ENCODE measurements around the gene MTFR1L.

Gene MTFR1L

GRCh38 chr1:25811384-25812082 lies 8.2 kb upstream of the MTFR1L start:
- TF ChIP-seq HDGF (IDR thresholded peaks at IDR 0.05; ENCODE audit: borderline replicate concordance) (no peak), PKNOX1 (IDR thresholded peaks at IDR 0.05) (no peak), CTBP1 (IDR thresholded peaks at IDR 0.05; ENCODE audit: borderline replicate concordance) (no peak), BHLHE40 (IDR thresholded peaks at IDR 0.05; ENCODE audit: borderline replicate concordance) (no peak), TARDBP (IDR thresholded peaks at IDR 0.05) (no peak), FOXM1 (IDR thresholded peaks at IDR 0.05; ENCODE audit: borderline replicate concordance) (no peak), FOXA1 (IDR thresholded peaks at IDR 0.05) (no peak), FOXK2 (IDR thresholded peaks at IDR 0.05) (no peak), L3MBTL2 (conservative IDR thresholded peaks at IDR 0.05) (no peak), NFRKB (IDR thresholded peaks at IDR 0.05) (no peak), SP1 (IDR thresholded peaks at IDR 0.05) (no peak), ZNF384 (IDR thresholded peaks at IDR 0.05) (no peak), SUZ12 (IDR thresholded peaks at IDR 0.05) (no peak), ARNT (IDR thresholded peaks at IDR 0.05) (no peak), ELF4 (IDR thresholded peaks at IDR 0.05) (no peak), LEF1 (IDR thresholded peaks at IDR 0.05; ENCODE audit: borderline replicate concordance) (no peak)
- ChIA-PET CTCF (interaction anchor here (1.0 to 1.8 kb wide), 4 partner anchors 23 to 308 kb away, joined by 3 to 4 read pairs (median 3); no protein-coding TSS in a partner anchor), POLR2A (interaction anchor here (1.0 kb wide), 1 partner anchor 186 kb away, joined by 3 read pairs; the partner anchor contains the start of gene PAFAH2)
- DNase-seq (ENCODE audit: extremely low spot score): no peak

- no peak for DNase-seq (ENCODE audit: extremely low spot score)
- ChIA-PET POLR2A (no interaction called here), CTCF (no interaction called here)
- TF ChIP-seq ARNT (IDR thresholded peaks at IDR 0.05) (no peak), FOXK2 (IDR thresholded peaks at IDR 0.05) (no peak), LEF1 (IDR thresholded peaks at IDR 0.05; ENCODE audit: borderline replicate concordance) (no peak), PKNOX1 (IDR thresholded peaks at IDR 0.05) (no peak), CTBP1 (IDR thresholded peaks at IDR 0.05; ENCODE audit: borderline replicate concordance) (no peak), FOXA1 (IDR thresholded peaks at IDR 0.05) (no peak), TARDBP (IDR thresholded peaks at IDR 0.05) (no peak), NFRKB (IDR thresholded peaks at IDR 0.05) (no peak), L3MBTL2 (conservative IDR thresholded peaks at IDR 0.05) (no peak)
These were observed 6.6 kb upstream of the MTFR1L start for GRCh38 chr1:25813071-25813733.

GRCh38 chr1:25813734-25814471 lies 5.9 kb upstream of the MTFR1L start:
- POLR2A ChIA-PET: no interaction called here
- no peak for DNase-seq (ENCODE audit: extremely low spot score)
- CTCF ChIA-PET: no interaction called here
- no peak for TF ChIP-seq FOXK2 (IDR thresholded peaks at IDR 0.05)
- TF ChIP-seq FOXA1 (IDR thresholded peaks at IDR 0.05): no peak
- TF ChIP-seq FOXM1 (IDR thresholded peaks at IDR 0.05; ENCODE audit: borderline replicate concordance): no peak
- no peak for TF ChIP-seq L3MBTL2 (conservative IDR thresholded peaks at IDR 0.05)
- no peak for TF ChIP-seq PKNOX1 (IDR thresholded peaks at IDR 0.05)
- TF ChIP-seq ELF4 (IDR thresholded peaks at IDR 0.05): no peak
- TF ChIP-seq BHLHE40 (IDR thresholded peaks at IDR 0.05; ENCODE audit: borderline replicate concordance): no peak
- no peak for TF ChIP-seq ARNT (IDR thresholded peaks at IDR 0.05)
- no peak for TF ChIP-seq TARDBP (IDR thresholded peaks at IDR 0.05)
- TF ChIP-seq SP1 (IDR thresholded peaks at IDR 0.05): no peak
- no peak for TF ChIP-seq NFRKB (IDR thresholded peaks at IDR 0.05)
- TF ChIP-seq LEF1 (IDR thresholded peaks at IDR 0.05; ENCODE audit: borderline replicate concordance): no peak
- TF ChIP-seq CTBP1 (IDR thresholded peaks at IDR 0.05; ENCODE audit: borderline replicate concordance): no peak
- TF ChIP-seq HDGF (IDR thresholded peaks at IDR 0.05; ENCODE audit: borderline replicate concordance): no peak
- no peak for TF ChIP-seq ZNF384 (IDR thresholded peaks at IDR 0.05)
- TF ChIP-seq SUZ12 (IDR thresholded peaks at IDR 0.05): no peak

- ChIA-PET CTCF (no interaction called here), POLR2A (no interaction called here)
- no peak for DNase-seq (ENCODE audit: extremely low spot score)
- TF ChIP-seq BHLHE40 (IDR thresholded peaks at IDR 0.05; ENCODE audit: borderline replicate concordance) (no peak), PKNOX1 (IDR thresholded peaks at IDR 0.05) (no peak), LEF1 (IDR thresholded peaks at IDR 0.05; ENCODE audit: borderline replicate concordance) (no peak), SP1 (IDR thresholded peaks at IDR 0.05) (no peak), TARDBP (IDR thresholded peaks at IDR 0.05) (no peak), ARNT (IDR thresholded peaks at IDR 0.05) (no peak), ZNF384 (IDR thresholded peaks at IDR 0.05) (no peak), FOXK2 (IDR thresholded peaks at IDR 0.05) (no peak), NFRKB (IDR thresholded peaks at IDR 0.05) (no peak), FOXM1 (IDR thresholded peaks at IDR 0.05; ENCODE audit: borderline replicate concordance) (no peak), HDGF (IDR thresholded peaks at IDR 0.05; ENCODE audit: borderline replicate concordance) (no peak), SUZ12 (IDR thresholded peaks at IDR 0.05) (no peak), ELF4 (IDR thresholded peaks at IDR 0.05) (no peak), L3MBTL2 (conservative IDR thresholded peaks at IDR 0.05) (no peak), FOXA1 (IDR thresholded peaks at IDR 0.05) (no peak), CTBP1 (IDR thresholded peaks at IDR 0.05; ENCODE audit: borderline replicate concordance) (no peak)
These were observed 5.1 kb upstream of the MTFR1L start for GRCh38 chr1:25814549-25815087.

All from HEK293T (cell line).